Skeletal muscle tissue (tissue), 4 donors: ENCODE measurements around the gene OR6T1. TPM values are rescaled to one million over a fixed set of nuclear protein-coding genes. Genes with fewer than 3 reads are reported as not detected.

Experiments
- H3K27ac ChIP-seq: one replicate; pipeline ENCODE4 v1.7.0; 2013; ENCODE audit warnings: mild to moderate bottlenecking, low read depth, low read length, inconsistent platforms
- H3K27me3 ChIP-seq, 3 donors: one replicate each; pipeline ENCODE4 v1.7.0; 2013; ENCODE audit warnings: low read length in 3 of 3; ENCODE audit not compliant: control insufficient read depth in 3 of 3, insufficient read depth in 3 of 3
- H3K36me3 ChIP-seq, 3 donors: one replicate each; pipeline ENCODE4 v1.7.0; 2013; ENCODE audit warnings: low read length in 3 of 3; ENCODE audit not compliant: control insufficient read depth in 3 of 3, insufficient read depth in 3 of 3
- H3K4me1 ChIP-seq, 3 donors: one replicate each; pipeline ENCODE4 v1.7.0; 2013; ENCODE audit warnings: low read length in 3 of 3, mild to moderate bottlenecking in 3 of 3; ENCODE audit not compliant: control insufficient read depth in 3 of 3, insufficient read depth in 3 of 3
- H3K4me3 ChIP-seq, 3 donors: one replicate each; pipeline ENCODE4 v1.7.0; 2013; ENCODE audit warnings: low read length in 3 of 3
- H3K9ac ChIP-seq, 3 donors: one replicate each; pipeline ENCODE4 v1.7.0; 2013; ENCODE audit warnings: low read length in 3 of 3, mild to moderate bottlenecking in 3 of 3, moderate library complexity in 2 of 3, low read depth in 1 of 3
- H3K9me3 ChIP-seq, 3 donors: one replicate each; pipeline ENCODE4 v1.7.0; 2013; ENCODE audit warnings: low read length in 3 of 3; ENCODE audit not compliant: control insufficient read depth in 3 of 3
- total RNA-seq: library from RNA; depleted of rRNA; stranded (reverse); fragments of >200 nt; gene quantifications from one replicate; pipeline ENCODE4 v1.2.3, GENCODE V29; 2014
- donor health status: Osteomylitis.

The OR6T1 gene
- total RNA-seq, 1 donor from 2014 or later = not detected

DNA sequence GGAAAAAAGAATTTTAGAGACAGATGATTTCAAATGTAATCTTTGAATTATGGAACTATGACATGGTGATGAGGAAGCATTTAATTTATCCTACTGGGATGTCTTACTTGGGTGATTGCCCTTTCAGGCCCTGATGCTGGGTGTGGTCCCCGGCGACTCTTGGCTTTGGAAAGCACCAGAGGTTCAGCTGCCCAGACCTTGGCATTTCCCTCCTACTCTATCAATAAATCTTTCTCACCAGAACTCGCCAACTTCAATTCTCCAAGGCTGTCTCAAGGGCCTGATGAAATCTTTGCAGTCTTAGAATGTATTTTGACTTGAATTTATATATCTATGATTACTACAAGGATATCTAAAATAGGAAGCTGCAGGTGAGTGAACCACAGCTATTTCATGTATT, 22.7 kb downstream of the OR6T1 start:
- no peaks in the 10 kb centered on the region for H3K4me1 ChIP-seq
- no peak overlapping the region for H3K4me3 ChIP-seq
- no peaks in the 10 kb centered on the region for H3K36me3 ChIP-seq

GRCh38 chr11:123905826-123906225, 37.8 kb downstream of the OR6T1 start:
- H3K9me3 ChIP-seq = no peaks in the 10 kb centered on the region
- H3K4me1 ChIP-seq = no peaks in the 10 kb centered on the region
- H3K27ac ChIP-seq = no peak overlapping the region
- no peaks in the 10 kb centered on the region for H3K36me3 ChIP-seq
- H3K4me3 ChIP-seq = no peak overlapping the region
- H3K9ac ChIP-seq = no peak overlapping the region
- no peaks in the 10 kb centered on the region for H3K27me3 ChIP-seq

More for the DNA sequence above, 22.7 kb downstream of the OR6T1 start:
- no peak overlapping the region for H3K27ac ChIP-seq
- H3K9ac ChIP-seq = no peak overlapping the region
- H3K9me3 ChIP-seq = no peaks in the 10 kb centered on the region
- H3K27me3 ChIP-seq = no peaks in the 10 kb centered on the region

GRCh38 chr11:123904932-123905331, 38.7 kb downstream of the OR6T1 start:
- Histone ChIP-seq H3K27ac (no peak overlapping the region), H3K9me3 (no peaks in the 10 kb centered on the region), H3K4me1 (no peaks in the 10 kb centered on the region), H3K4me3 (no peak overlapping the region), H3K9ac (no peak overlapping the region), H3K27me3 (no peaks in the 10 kb centered on the region), H3K36me3 (no peaks in the 10 kb centered on the region)

DNA sequence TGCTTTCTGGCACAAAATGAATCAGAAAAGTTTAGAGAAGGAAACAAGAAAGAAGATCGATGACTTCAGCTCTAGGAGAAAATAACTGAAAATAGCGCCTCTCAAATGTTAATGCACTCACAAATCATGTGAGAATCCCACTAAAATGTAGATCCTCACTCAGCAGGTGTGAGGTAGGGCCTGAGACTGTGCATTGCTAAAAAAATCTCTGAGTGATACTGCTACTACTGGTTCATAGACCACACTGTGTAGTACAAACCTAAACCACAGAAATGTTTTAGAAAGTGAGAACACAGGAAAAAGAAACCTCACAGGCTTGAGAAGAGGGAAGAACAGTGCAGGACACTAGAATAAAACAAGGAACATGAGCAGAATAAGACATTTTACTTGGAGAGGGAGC, 39.7 kb downstream of the OR6T1 start:
- H3K27ac ChIP-seq = no peak overlapping the region
- H3K9me3 ChIP-seq = no peaks in the 10 kb centered on the region
- H3K27me3 ChIP-seq = no peaks in the 10 kb centered on the region
- no peak overlapping the region for H3K4me3 ChIP-seq
- H3K36me3 ChIP-seq = no peaks in the 10 kb centered on the region
- H3K9ac ChIP-seq = no peak overlapping the region
- H3K4me1 ChIP-seq = no peaks in the 10 kb centered on the region

- Histone ChIP-seq H3K9me3 (no peaks in the 10 kb centered on the region), H3K4me1 (no peaks in the 10 kb centered on the region), H3K4me3 (no peak within 1 kb of the TSS), H3K9ac (no peak within 1 kb of the TSS), H3K36me3 (no peaks in the 10 kb centered on the region), H3K27me3 (no peaks in the 10 kb centered on the region), H3K27ac (no peak within 1 kb of the TSS)
Observed at GRCh38 chr11:123901867-123902266, 41.8 kb downstream of the OR6T1 start, which contains the start of gene OR8D4. OR8D4 (plus strand) TSS chr11:123902167; CDS start chr11:123906432, 4,265 bp downstream.

GRCh38 chr11:123899792-123900191, 43.8 kb downstream of the OR6T1 start:
- H3K9me3 ChIP-seq = no peaks in the 10 kb centered on the region
- no peak overlapping the region for H3K27ac ChIP-seq

More at GRCh38 chr11:123899792-123900191, 43.8 kb downstream of the OR6T1 start:
- no peaks in the 10 kb centered on the region for H3K4me1 ChIP-seq
- H3K27me3 ChIP-seq = no peaks in the 10 kb centered on the region
- no peak overlapping the region for H3K4me3 ChIP-seq
- no peak overlapping the region for H3K9ac ChIP-seq
- H3K36me3 ChIP-seq = no peaks in the 10 kb centered on the region

Other genes starting within 250 kb of the OR6T1 start
- 9.4 TPM for gene ZNF202, start 202.2 kb downstream of the OR6T1 start, total RNA-seq
- gene OR6X1, start 189.3 kb downstream of the OR6T1 start, total RNA-seq = not detected
- not detected for gene OR6M1, start 137.5 kb downstream of the OR6T1 start, total RNA-seq
- gene TMEM225, start 58.2 kb downstream of the OR6T1 start, total RNA-seq = not detected
- under 0.01 TPM for gene OR8D4, start 41.7 kb downstream of the OR6T1 start, total RNA-seq
- gene OR4D5, start 4.2 kb downstream of the OR6T1 start, total RNA-seq = 0.52 TPM
- not detected for gene OR10S1, start 33.9 kb upstream of the OR6T1 start, total RNA-seq
- not detected for gene OR10G6, start 51.3 kb upstream of the OR6T1 start, total RNA-seq
- not detected for gene OR10G4, start 69.2 kb upstream of the OR6T1 start, total RNA-seq
- not detected for gene OR10G9, start 79.2 kb upstream of the OR6T1 start, total RNA-seq
- gene OR10G8, start 83.0 kb upstream of the OR6T1 start, total RNA-seq = not detected
- not detected for gene OR10G7, start 97.5 kb upstream of the OR6T1 start, total RNA-seq
- 89.8 TPM for gene VWA5A, start 171.6 kb upstream of the OR6T1 start, total RNA-seq
- gene OR10D3, start 239.5 kb upstream of the OR6T1 start, total RNA-seq = 0.52 TPM